ENCODE data around the gene LIPI.

- TF ChIP-seq POLR2A (IDR thresholded peaks at IDR 0.05) (no peak), CTCF (IDR thresholded peaks at IDR 0.05) (no peak)
Observed at GRCh38 chr21:14235101-14235500, 24.3 kb upstream of the LIPI start.
